ENCODE measurements around the gene SOS2.

- TF ChIP-seq CTCF (IDR thresholded peaks at IDR 0.05; ENCODE audit: insufficient read depth, low read length, poor library complexity, severe bottlenecking) (no peak), EZH2phosphoT487 (conservative IDR thresholded peaks at IDR 0.05; ENCODE audit: low read length) (no peak)
These were observed 130.6 kb downstream of the SOS2 start for GRCh38 chr14:50100805-50101204.

Measured in SU-DHL-6 (cell line).